Activated CD8-positive, alpha-beta memory T cell treated with anti-CD3 and anti-CD28 coated beads, Interleukin-2, amount 50 U/mL, for 48 hours (primary cell): ENCODE data around the gene ATG9B.
"Not testable (repeated sequence)": the region's sequence is repeated elsewhere in the genome, so short reads cannot be mapped to it uniquely, and the experiment has no call there.

Experiments
- DNase-seq: peaks from one replicate; pipeline ENCODE4 v3.0.0-alpha.2; 2020

ATG9B gene

DNA sequence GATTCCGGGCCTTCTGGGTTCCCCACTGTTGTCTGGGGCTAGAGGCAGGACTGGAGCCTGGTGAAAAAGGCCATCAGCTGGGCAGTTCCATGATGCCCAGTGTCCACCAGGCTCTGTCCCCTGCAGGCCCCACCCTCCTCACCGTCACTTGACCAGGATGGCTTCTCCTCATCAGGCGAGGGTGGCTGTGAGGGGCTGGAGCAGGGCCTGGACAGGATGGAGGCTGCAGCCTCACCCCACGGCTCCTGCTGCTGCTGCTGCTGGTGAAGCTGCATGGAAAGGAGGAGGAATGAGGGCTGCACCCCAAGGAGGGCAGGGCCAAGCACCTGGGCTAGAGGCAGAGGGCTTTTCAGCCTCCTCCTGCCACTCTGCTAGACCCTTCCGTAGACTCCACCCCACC lies 8.3 kb downstream of the ATG9B start:
- no peak for DNase-seq

GRCh38 chr7:151014950-151015349 lies 9.3 kb downstream of the ATG9B start:
- no peak for DNase-seq

- DNase-seq = peak; percentile 92
Measured at GRCh38 chr7:151013733-151014497, 10.4 kb downstream of the ATG9B start.

DNA sequence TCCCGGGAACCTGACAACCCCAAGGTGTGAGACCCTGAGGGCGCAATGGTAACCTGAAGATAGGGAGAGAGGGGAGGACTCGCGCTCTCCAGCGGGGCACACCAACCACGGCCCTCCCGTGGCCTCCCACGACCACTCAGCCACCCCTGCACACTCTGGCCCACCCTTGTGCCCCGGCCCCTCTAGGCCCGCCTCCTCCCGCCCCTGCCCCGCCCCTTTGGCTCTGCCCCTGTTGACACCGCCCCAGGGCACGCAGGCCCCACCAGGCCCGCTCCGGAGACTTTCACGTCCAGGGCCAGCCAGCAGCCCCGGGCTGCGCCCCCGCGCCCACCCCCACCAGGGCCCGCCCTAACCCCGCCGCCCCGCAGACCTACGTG lies 10.9 kb downstream of the ATG9B start:
- no peak for DNase-seq

- DNase-seq = no peak
Measured at GRCh38 chr7:151012911-151013347, 11.4 kb downstream of the ATG9B start.

DNA sequence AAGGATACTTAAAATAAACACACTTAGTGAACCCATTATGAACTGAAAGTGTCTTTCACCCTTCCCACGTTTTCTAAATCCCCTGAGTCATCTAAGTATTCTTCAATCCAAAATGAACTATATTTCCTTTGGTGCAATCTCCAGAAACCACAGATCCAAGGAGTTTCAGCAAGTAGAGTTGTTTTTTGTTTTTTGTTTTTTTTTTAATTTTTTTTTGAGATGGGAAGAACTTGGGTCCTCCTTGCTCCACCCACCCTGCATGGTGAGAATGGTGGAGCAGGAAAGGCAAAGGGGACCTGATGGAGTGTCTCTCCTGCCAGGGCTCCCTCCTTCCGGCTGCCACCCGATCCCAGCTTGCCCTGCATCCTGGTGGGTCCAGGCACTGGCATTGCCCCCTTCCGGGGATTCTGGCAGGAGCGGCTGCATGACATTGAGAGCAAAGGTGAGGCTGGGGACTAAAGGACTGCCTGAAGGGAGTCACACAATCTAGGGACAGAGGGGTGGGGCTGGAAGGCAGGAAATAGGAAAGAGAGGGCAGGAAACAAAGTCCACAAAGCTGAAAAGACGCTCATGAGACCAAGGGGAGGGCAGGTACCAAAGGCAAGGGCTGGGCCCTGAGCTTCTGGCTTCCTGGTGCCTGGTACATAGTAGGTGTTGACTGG lies 12.1 kb downstream of the ATG9B start:
- no peak for DNase-seq

- DNase-seq = not testable (repeated sequence)
Measured at GRCh38 chr7:151011616-151012015, 12.7 kb downstream of the ATG9B start.

DNA sequence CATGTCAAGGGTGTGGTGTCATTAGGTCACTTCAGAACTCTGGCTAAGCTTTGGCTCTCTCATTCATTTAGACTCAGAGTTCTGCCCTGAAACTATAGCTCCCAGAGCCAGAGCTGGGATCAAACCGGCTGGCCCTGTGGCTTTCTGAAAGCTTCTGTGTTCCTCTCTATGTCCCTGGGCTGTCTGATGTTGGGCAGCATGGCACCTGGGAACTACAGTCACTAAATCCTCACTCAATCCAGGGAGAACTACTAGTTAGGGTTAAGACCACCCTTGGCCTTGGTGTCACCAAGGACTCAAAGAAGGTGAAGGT lies 13.2 kb downstream of the ATG9B start:
- DNase-seq = no peak

DNA sequence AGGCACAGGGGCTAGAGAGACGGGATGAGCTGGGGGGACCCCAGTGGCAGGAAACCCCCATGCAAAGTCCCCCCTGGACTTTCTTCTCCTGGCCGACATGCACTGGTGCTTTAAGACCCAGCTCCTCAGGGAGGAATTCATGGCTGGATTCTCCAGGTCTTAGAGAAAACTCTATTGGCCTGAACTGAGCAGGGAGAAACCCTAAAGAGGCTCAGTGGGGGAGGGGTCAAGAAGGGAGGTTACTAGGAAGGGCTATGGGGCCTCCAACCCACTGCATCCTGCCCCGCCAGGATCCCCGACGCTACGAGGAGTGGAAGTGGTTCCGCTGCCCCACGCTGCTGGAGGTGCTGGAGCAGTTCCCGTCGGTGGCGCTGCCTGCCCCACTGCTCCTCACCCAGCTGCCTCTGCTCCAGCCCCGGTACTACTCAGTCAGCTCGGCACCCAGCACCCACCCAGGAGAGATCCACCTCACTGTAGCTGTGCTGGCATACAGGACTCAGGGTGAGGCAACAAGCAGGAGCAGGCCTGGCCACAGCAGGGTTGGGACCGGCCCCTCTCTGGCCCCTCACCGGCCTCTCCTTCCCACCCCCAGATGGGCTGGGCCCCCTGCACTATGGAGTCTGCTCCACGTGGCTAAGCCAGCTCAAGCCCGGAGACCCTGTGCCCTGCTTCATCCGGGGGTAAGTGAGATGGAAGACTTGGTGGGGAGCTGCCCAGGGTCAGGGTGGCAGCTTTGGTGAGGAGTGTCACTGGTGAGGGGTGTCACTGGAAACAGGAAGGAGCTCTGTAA lies 13.8 kb downstream of the ATG9B start:
- DNase-seq = no peak

GRCh38 chr7:151010037-151010306 lies 14.3 kb downstream of the ATG9B start:
- no peak for DNase-seq

DNA sequence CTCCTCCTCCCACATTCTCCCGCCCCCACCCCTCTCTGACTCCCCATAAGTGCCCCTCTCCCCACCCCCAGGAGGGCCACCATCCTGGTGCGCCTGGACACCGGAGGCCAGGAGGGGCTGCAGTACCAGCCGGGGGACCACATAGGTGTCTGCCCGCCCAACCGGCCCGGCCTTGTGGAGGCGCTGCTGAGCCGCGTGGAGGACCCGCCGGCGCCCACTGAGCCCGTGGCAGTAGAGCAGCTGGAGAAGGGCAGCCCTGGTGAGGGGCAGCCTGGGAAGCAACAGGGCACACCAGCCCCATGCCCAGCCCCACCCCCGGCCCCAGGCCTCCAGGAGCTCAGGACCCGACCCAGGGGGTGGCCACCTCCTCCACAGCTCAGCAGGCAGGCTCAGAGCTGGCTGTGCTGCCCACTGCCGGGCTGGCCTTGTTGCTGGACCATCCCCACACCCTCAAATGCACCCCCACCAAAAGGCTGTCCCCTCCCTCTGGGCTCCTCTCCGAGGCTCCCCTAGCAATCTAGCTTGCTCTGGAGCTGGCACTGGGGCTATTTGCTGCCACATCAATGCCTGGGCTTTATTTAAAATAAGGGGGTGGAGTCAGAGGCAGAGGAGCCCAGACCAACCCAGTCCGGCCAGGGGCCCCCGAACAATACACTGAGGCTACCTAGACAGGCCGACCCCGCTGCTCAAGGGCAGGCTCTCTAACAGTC lies 14.8 kb downstream of the ATG9B start:
- no peak for DNase-seq

- peak; percentile 98 for DNase-seq
Measured at GRCh38 chr7:151008511-151009323, 15.6 kb downstream of the ATG9B start.

GRCh38 chr7:151008143-151008510 lies 16.2 kb downstream of the ATG9B start:
- DNase-seq = no peak

- DNase-seq = no peak
Measured at GRCh38 chr7:151007469-151007898, 16.8 kb downstream of the ATG9B start.

GRCh38 chr7:151006590-151007300 lies 17.5 kb downstream of the ATG9B start:
- DNase-seq = no peak

DNA sequence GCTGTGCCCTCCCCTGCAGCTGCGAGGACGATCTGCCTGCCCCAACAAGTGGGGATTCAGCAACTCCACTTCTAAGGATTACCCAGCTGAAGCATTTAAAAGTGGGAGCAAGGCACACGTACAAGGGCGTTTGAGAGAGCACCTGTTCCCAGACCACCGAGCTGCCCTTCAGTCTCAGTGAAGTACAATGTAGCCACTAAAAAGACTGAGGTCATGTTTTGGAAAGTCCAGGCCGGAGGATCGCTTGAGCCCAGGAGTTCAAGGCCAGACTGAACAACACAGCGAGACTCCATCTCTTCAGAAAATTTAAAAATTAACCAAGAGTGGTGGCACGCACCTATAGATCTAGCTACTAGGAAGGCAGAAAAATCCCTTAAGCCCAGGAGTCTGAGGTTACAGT lies 18.7 kb downstream of the ATG9B start:
- DNase-seq = no peak

DNA sequence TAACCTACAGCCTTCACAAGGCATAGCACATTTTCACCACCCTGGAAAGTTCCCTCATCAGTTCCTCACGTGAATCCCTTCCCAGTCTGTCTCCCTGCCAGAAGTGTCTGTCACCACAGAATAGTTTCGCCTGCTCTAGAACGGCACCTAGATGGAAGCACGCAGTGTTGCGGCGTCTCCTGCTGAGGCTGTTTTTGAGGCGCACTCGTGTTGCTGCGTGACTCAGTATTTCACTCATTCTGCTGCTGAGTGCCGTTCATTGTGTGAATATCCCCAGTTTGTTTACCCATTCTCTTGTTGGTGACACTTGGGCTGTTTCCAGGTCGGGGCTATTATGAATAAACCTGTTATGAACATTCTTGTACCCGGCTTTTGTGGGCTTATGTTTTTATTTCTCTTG lies 20.7 kb downstream of the ATG9B start:
- no peak for DNase-seq

GRCh38 chr7:151001546-151001945 lies 22.7 kb downstream of the ATG9B start:
- DNase-seq = no peak

DNA sequence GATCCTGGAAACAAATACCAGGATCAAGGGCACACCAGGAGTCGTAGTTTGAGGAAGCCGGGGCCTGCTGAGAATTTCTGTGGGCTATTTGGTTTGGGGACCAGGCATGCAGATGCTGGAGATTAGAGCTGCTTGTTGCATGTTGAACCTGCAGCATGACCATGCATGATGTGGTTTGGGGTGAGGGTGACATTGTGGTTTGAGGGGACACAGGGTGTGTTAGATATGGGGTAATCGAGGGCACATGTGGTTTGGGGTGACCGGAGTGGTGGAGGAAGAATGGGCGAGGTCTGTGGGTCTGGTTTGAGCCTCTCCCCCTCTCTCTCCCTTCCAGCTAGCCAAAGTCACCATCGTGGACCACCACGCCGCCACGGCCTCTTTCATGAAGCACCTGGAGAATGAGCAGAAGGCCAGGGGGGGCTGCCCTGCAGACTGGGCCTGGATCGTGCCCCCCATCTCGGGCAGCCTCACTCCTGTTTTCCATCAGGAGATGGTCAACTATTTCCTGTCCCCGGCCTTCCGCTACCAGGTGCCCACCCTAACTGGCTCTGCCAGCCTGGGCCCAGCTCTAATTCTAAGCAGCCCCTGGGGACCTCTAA lies 23.3 kb downstream of the ATG9B start:
- DNase-seq = no peak

GRCh38 chr7:150999497-151000230 lies 24.6 kb downstream of the ATG9B start:
- no peak for DNase-seq

GRCh38 chr7:150999001-150999400 lies 25.3 kb downstream of the ATG9B start:
- DNase-seq = no peak
